ELF-1 (cell line): ENCODE results near the gene HNRNPC.
"Not testable (repeated sequence)": the region's sequence is repeated elsewhere in the genome, so short reads cannot be mapped to it uniquely, and the experiment has no call there.

Experiments
- DNase-seq: peaks from one replicate; pipeline ENCODE4 v3.0.0-alpha.2; 2016; ENCODE audit warnings: low read depth, low spot score

The HNRNPC gene

DNA sequence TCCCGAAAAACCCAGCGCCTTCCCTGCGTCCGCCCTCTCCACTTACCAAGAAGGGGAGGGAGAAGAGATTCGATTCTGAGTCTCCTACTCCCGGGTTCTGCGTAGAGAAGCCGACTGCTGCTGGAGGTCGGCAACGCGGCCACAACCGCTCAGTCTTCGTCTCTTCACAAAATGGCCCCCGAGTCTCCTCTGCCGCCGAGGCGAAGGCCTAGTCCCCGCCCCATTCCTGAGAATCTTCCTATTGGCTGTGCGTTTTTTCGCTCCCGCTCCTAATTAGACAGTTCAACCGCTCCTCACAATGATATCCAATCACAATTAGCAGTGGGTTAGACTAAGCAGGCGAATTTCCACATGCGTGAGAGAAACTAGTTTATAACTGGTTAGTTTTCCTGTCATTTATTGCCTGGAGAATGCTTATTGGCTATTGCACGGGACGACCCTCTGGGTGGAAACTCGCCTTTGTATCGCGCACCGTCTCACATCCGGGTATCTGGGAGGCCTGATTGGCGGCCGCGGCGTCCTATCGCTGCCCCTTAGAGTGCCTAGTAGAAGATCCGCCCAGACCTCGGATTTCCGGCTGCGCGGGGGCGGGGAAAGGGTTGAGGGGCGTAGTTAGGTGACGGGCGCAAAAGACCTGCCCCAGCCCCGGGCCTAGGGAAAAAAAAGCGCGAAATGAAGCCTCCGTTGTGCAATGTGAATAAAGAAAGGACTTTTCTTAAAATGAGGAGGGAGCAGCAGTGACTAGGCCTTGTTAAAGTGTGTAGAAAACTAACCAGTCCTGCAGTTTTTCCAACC, at the start of gene HNRNPC:
Gene HNRNPC, minus strand, starts transcription at position 191 of the 795 bp plus-strand sequence. CDS start 35,249 bp downstream, outside the sequence.
- peak; percentile 100 for DNase-seq

DNA sequence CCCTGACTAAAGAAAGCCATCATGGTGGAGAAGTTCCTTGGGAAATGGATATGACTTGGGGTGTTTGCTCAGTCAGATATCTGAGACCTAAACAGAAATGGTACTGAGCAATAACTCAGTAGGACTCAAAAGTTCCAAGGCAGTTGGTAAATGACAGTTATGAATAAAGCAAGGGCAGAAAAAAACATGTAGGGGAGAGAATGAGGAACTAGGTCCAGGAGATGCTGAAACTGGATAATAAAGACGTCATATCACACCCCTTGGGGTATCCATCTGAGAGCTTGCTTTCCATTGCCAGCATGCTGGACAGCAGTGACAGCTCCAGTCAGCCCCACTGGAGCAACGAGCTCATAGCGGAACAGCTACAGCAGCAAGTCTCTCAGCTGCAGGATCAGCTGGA, 48.2 kb upstream of the HNRNPC start:
- peak; percentile 23 for DNase-seq

GRCh38 chr14:21313512-21313911, 44.3 kb upstream of the HNRNPC start:
- no peak for DNase-seq

DNA sequence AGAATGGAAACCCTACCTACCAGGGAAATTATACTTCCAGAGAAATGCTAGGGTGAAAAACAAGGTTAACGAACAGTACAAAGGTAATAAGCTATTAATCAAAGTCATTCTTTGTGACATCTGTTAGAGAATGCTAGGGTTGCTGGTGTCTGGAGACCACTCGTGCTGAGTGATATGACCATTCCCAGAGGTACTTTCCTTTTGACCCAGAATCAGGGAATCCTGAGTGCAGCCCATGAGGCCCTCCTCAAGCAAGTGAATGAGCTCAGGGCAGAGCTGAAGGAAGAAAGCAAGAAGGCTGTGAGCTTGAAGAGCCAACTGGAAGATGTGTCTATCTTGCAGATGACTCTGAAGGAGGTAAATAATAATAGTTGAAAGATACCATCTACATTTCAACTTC, 42.4 kb upstream of the HNRNPC start:
- DNase-seq, result no peak

- no peak for DNase-seq
These were observed 40.7 kb upstream of the HNRNPC start for GRCh38 chr14:21309956-21310355.

GRCh38 chr14:21309238-21309636, 40.0 kb upstream of the HNRNPC start:
- DNase-seq, result no peak

DNA sequence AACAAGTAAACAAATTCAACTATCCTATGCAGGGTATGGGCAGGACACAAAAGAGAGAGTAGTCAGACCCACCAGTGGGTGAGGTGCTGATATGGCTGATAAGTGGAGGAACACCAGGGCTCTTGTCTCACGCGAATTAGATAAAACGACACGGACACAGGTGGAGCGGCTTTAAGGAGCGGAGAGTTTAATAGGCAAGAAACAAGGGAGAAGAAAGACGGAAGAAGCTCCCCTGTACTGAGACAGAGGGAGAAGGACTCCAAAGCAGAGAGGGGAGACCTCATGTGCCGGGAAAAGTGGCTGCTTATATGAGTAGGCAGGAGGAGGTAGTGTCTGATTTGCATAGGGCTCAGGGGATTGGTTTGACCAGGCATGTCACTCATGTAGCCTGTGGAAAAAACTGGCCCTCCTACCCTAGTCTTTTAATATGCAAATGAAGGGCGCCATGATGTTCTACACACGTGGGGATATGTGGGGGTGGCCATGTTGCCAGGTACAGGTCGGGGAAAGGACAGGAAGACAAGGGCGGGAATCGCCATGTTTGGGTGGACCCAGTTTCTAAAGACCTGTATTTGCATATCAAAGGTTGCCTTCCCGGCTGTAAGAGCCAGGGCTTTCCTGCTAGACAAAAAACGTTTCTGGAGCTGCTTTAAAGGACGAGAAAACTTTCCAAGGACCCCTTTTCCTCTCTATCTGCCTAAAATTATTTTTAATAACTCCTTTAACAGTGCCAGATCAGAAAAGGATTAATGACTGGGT, 39.4 kb upstream of the HNRNPC start:
- DNase-seq, result peak; percentile 99

GRCh38 chr14:21308132-21308478, 38.9 kb upstream of the HNRNPC start:
- no peak for DNase-seq

DNA sequence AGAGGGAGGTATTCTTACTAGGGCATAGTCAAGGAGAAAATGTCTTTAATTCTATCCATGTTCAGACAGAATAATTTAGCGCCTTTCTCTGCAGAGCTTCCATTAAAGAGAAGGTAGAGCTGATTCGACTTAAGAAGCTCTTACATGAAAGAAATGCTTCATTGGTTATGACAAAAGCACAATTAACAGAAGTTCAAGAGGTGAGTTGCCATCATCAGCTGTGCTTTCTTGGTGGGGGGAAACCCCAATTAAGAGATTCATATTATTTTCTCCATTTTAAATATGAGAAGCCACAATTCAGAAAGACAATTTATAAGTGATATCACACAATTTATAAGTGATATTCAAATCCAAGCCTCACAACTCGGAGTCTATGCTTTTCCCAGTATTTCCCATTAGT, 38.4 kb upstream of the HNRNPC start:
- no peak for DNase-seq

DNA sequence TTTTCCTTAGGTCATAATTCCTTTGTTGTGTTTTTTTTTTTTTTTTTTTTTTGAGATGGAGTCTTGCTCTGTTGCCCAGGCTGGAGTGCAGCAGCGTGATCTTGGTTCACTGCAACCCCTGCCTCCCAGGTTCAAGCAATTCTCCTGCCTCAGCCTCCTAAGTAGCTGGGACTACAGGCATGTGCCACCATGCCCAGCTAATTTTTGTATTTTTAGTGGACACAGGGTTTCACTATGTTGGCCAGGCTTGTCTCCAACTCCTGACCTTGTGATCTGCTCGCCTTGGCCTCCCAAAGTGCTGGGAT, 33.5 kb upstream of the HNRNPC start:
- not testable (repeated sequence) for DNase-seq

GRCh38 chr14:21302013-21302835, 33.0 kb upstream of the HNRNPC start:
- no peak for DNase-seq

GRCh38 chr14:21300892-21301291, 31.6 kb upstream of the HNRNPC start:
- DNase-seq, result peak; percentile 49

DNA sequence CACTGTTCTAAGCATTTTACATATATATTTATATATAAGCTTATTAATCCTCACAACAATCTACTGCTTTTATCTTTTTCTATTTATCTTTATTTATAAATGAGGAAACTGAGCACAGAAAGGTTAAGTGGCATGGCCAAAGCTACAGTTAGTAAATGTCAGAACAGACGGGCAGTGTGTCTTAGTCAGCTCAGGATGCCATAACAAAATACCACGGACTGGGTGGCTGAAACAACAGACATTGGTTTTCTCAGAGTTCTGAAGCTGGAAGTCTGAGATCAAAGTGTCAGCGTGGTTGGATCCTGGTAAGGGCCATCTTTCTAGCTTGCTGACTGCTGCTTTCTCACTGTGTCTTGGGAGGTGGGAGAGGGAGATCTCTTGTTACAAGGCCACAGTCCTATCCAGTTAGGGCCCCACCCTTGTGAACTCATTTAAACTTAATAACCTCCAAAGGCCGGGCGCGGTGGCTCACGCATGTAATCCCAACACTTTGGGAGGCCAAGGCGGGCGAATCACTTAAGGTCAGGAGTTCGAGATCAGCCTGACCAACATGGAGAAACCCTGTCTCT, 30.4 kb upstream of the HNRNPC start:
- DNase-seq, result no peak

- DNase-seq, result peak; percentile 60
These were observed 29.1 kb upstream of the HNRNPC start for GRCh38 chr14:21298358-21298757.

GRCh38 chr14:21294026-21294425, 24.8 kb upstream of the HNRNPC start:
- DNase-seq, result not testable (repeated sequence)

DNA sequence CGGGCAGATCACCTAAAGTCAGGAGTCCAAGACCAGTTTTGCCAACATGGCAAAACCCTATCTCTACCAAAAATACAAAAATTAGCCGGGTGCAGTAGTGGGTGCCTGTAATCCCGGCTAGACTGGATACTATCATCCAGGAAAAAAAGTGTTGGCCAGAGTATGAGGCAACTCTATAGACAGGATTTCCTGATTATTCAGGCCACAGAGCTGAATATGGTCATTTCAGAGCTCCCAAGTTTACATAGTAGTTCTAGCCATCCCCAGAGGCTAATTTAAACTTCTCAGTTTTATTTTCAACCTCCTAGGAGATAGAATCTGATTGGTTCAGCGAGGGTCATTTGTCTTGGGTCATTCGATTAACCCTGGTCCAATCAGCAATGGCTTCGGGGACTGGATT, 17.9 kb upstream of the HNRNPC start:
- no peak for DNase-seq

DNA sequence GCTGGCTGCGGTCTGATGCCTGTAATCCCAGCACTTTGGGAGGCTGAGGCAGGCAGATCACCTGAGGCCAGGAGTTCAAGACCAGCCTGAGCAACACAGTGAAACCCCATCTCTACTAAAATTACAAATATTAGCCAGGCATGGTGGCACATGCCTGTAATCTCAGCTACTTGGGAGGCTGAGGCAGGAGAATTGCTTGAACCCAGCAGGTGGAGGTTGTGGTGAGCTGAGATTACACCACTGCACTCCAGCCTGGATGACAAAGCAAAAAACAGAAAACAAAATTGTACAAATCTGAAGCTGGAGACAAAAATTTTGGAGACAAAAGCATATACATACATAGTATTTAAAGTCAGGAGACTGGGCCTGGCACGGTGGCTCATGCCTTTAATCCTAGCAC, 17.3 kb upstream of the HNRNPC start:
- not testable (repeated sequence) for DNase-seq

GRCh38 chr14:21281917-21282316, 12.7 kb upstream of the HNRNPC start:
- not testable (repeated sequence) for DNase-seq

GRCh38 chr14:21279783-21280182, 10.5 kb upstream of the HNRNPC start, which contains the start of gene RPGRIP1:
TSS of gene RPGRIP1 (plus strand) at chr14:21280083. CDS start at chr14:21287977, 7,894 bp downstream.
- DNase-seq, result no peak

- DNase-seq, result no peak
These were observed 9.4 kb upstream of the HNRNPC start for GRCh38 chr14:21278632-21279031.

GRCh38 chr14:21275261-21275858, 6.1 kb upstream of the HNRNPC start:
- no peak for DNase-seq
